ENCODE measurements around the gene GNG12.

Gene GNG12

GRCh38 chr1:67685558-67686266 lies 147.6 kb downstream of the GNG12 start:
- peaks cover 4% of the 10 kb centered on the region for H3K36me3 ChIP-seq (ENCODE audit: control insufficient read depth, insufficient read depth, low read length)
- peaks cover 25% of the 10 kb centered on the region for H3K4me1 ChIP-seq (ENCODE audit: control insufficient read depth, insufficient read depth, low read length)
- H3K9me3 ChIP-seq (ENCODE audit: control insufficient read depth, low read length): no peaks in the 10 kb centered on the region
- no peaks in the 10 kb centered on the region for H3K27me3 ChIP-seq (ENCODE audit: control insufficient read depth, insufficient read depth, low read length, poor library complexity, severe bottlenecking)
- peak overlapping the region; percentile 100 for H3K4me3 ChIP-seq (ENCODE audit: insufficient read depth, low read depth, low read length)
- WGBS, 2 experiments: 0% methylated on average over 65 of the region's 65 CpGs
- peak overlapping the region; percentile 96 for H3K27ac ChIP-seq (ENCODE audit: insufficient read depth, low read depth, low read length, poor library complexity, severe bottlenecking)

GRCh38 chr1:67685067-67685557 lies 148.2 kb downstream of the GNG12 start, which contains the start of gene GADD45A:
Gene GADD45A, plus strand, starts transcription at chr1:67685201. Its CDS starts 294 bp downstream, at chr1:67685495.
- H3K4me1 ChIP-seq (ENCODE audit: control insufficient read depth, insufficient read depth, low read length): peaks cover 25% of the 10 kb centered on the region
- peak within 1 kb of the TSS; percentile 96 for H3K27ac ChIP-seq (ENCODE audit: insufficient read depth, low read depth, low read length, poor library complexity, severe bottlenecking)
- peaks cover 4% of the 10 kb centered on the region for H3K36me3 ChIP-seq (ENCODE audit: control insufficient read depth, insufficient read depth, low read length)
- no peaks in the 10 kb centered on the region for H3K27me3 ChIP-seq (ENCODE audit: control insufficient read depth, insufficient read depth, low read length, poor library complexity, severe bottlenecking)
- peak within 1 kb of the TSS; percentile 100 for H3K4me3 ChIP-seq (ENCODE audit: insufficient read depth, low read depth, low read length)
- WGBS, 2 experiments: 0 to 1% methylated on average over 39 of the region's 39 CpGs
- no peaks in the 10 kb centered on the region for H3K9me3 ChIP-seq (ENCODE audit: control insufficient read depth, low read length)

- 14% methylated on average over 20 of the region's 20 CpGs for WGBS, 2 experiments
- Histone ChIP-seq H3K36me3 (ENCODE audit: control insufficient read depth, insufficient read depth, low read length) (peaks cover under 1% of the 10 kb centered on the region), H3K4me1 (ENCODE audit: control insufficient read depth, insufficient read depth, low read length) (peaks cover 25% of the 10 kb centered on the region), H3K27me3 (ENCODE audit: control insufficient read depth, insufficient read depth, low read length, poor library complexity, severe bottlenecking) (no peaks in the 10 kb centered on the region), H3K4me3 (ENCODE audit: insufficient read depth, low read depth, low read length) (no peak overlapping the region), H3K27ac (ENCODE audit: insufficient read depth, low read depth, low read length, poor library complexity, severe bottlenecking) (no peak overlapping the region), H3K9me3 (ENCODE audit: control insufficient read depth, low read length) (no peaks in the 10 kb centered on the region)
Measured at GRCh38 chr1:67684526-67685066, 148.7 kb downstream of the GNG12 start.

GRCh38 chr1:67683766-67684525 lies 149.3 kb downstream of the GNG12 start:
- H3K27me3 ChIP-seq (ENCODE audit: control insufficient read depth, insufficient read depth, low read length, poor library complexity, severe bottlenecking): no peaks in the 10 kb centered on the region
- no peaks in the 10 kb centered on the region for H3K36me3 ChIP-seq (ENCODE audit: control insufficient read depth, insufficient read depth, low read length)
- no peaks in the 10 kb centered on the region for H3K9me3 ChIP-seq (ENCODE audit: control insufficient read depth, low read length)
- no peak overlapping the region for H3K27ac ChIP-seq (ENCODE audit: insufficient read depth, low read depth, low read length, poor library complexity, severe bottlenecking)
- H3K4me1 ChIP-seq (ENCODE audit: control insufficient read depth, insufficient read depth, low read length): peaks cover 22% of the 10 kb centered on the region
- 71 to 76% methylated on average over 8 of the region's 8 CpGs for WGBS, 2 experiments
- H3K4me3 ChIP-seq (ENCODE audit: insufficient read depth, low read depth, low read length): no peak overlapping the region

GRCh38 chr1:67683316-67683715 lies 150.0 kb downstream of the GNG12 start:
- H3K27me3 ChIP-seq (ENCODE audit: control insufficient read depth, insufficient read depth, low read length, poor library complexity, severe bottlenecking): no peaks in the 10 kb centered on the region
- H3K4me3 ChIP-seq (ENCODE audit: insufficient read depth, low read depth, low read length): no peak overlapping the region
- no peaks in the 10 kb centered on the region for H3K36me3 ChIP-seq (ENCODE audit: control insufficient read depth, insufficient read depth, low read length)
- H3K9me3 ChIP-seq (ENCODE audit: control insufficient read depth, low read length): no peaks in the 10 kb centered on the region
- 94 to 96% methylated on average over 3 of the region's 3 CpGs for WGBS, 2 experiments
- no peak overlapping the region for H3K27ac ChIP-seq (ENCODE audit: insufficient read depth, low read depth, low read length, poor library complexity, severe bottlenecking)
- H3K4me1 ChIP-seq (ENCODE audit: control insufficient read depth, insufficient read depth, low read length): peaks cover 16% of the 10 kb centered on the region

- Histone ChIP-seq H3K9me3 (ENCODE audit: control insufficient read depth, low read length) (no peaks in the 10 kb centered on the region), H3K4me1 (ENCODE audit: control insufficient read depth, insufficient read depth, low read length) (peaks cover 13% of the 10 kb centered on the region), H3K27me3 (ENCODE audit: control insufficient read depth, insufficient read depth, low read length, poor library complexity, severe bottlenecking) (no peaks in the 10 kb centered on the region), H3K36me3 (ENCODE audit: control insufficient read depth, insufficient read depth, low read length) (no peaks in the 10 kb centered on the region), H3K4me3 (ENCODE audit: insufficient read depth, low read depth, low read length) (no peak overlapping the region), H3K27ac (ENCODE audit: insufficient read depth, low read depth, low read length, poor library complexity, severe bottlenecking) (no peak overlapping the region)
- 87 to 96% methylated on average over 3 of the region's 3 CpGs for WGBS, 2 experiments
Measured at GRCh38 chr1:67682659-67683197, 150.5 kb downstream of the GNG12 start.

- no peak overlapping the region for H3K4me3 ChIP-seq (ENCODE audit: insufficient read depth, low read depth, low read length)
- no peaks in the 10 kb centered on the region for H3K27me3 ChIP-seq (ENCODE audit: control insufficient read depth, insufficient read depth, low read length, poor library complexity, severe bottlenecking)
- WGBS, 2 experiments: 96 to 98% methylated on average over 2 of the region's 2 CpGs
- H3K36me3 ChIP-seq (ENCODE audit: control insufficient read depth, insufficient read depth, low read length): no peaks in the 10 kb centered on the region
- no peaks in the 10 kb centered on the region for H3K9me3 ChIP-seq (ENCODE audit: control insufficient read depth, low read length)
- H3K27ac ChIP-seq (ENCODE audit: insufficient read depth, low read depth, low read length, poor library complexity, severe bottlenecking): no peak overlapping the region
- H3K4me1 ChIP-seq (ENCODE audit: control insufficient read depth, insufficient read depth, low read length): peaks cover 6% of the 10 kb centered on the region
Measured at GRCh38 chr1:67680486-67680885, 152.8 kb downstream of the GNG12 start.

GRCh38 chr1:67679691-67680090 lies 153.6 kb downstream of the GNG12 start:
- Histone ChIP-seq H3K9me3 (ENCODE audit: control insufficient read depth, low read length) (no peaks in the 10 kb centered on the region), H3K4me3 (ENCODE audit: insufficient read depth, low read depth, low read length) (no peak overlapping the region), H3K27me3 (ENCODE audit: control insufficient read depth, insufficient read depth, low read length, poor library complexity, severe bottlenecking) (no peaks in the 10 kb centered on the region), H3K4me1 (ENCODE audit: control insufficient read depth, insufficient read depth, low read length) (peaks cover 6% of the 10 kb centered on the region), H3K36me3 (ENCODE audit: control insufficient read depth, insufficient read depth, low read length) (no peaks in the 10 kb centered on the region), H3K27ac (ENCODE audit: insufficient read depth, low read depth, low read length, poor library complexity, severe bottlenecking) (no peak overlapping the region)

- Histone ChIP-seq H3K27me3 (ENCODE audit: control insufficient read depth, insufficient read depth, low read length, poor library complexity, severe bottlenecking) (no peaks in the 10 kb centered on the region), H3K4me1 (ENCODE audit: control insufficient read depth, insufficient read depth, low read length) (no peaks in the 10 kb centered on the region), H3K36me3 (ENCODE audit: control insufficient read depth, insufficient read depth, low read length) (no peaks in the 10 kb centered on the region), H3K4me3 (ENCODE audit: insufficient read depth, low read depth, low read length) (no peak overlapping the region), H3K27ac (ENCODE audit: insufficient read depth, low read depth, low read length, poor library complexity, severe bottlenecking) (no peak overlapping the region), H3K9me3 (ENCODE audit: control insufficient read depth, low read length) (no peaks in the 10 kb centered on the region)
- 95 to 97% methylated on average over 2 of the region's 2 CpGs for WGBS, 2 experiments
Measured at GRCh38 chr1:67677930-67678329, 155.3 kb downstream of the GNG12 start.

GRCh38 chr1:67677408-67677807 lies 155.9 kb downstream of the GNG12 start:
- H3K36me3 ChIP-seq (ENCODE audit: control insufficient read depth, insufficient read depth, low read length): no peaks in the 10 kb centered on the region
- no peaks in the 10 kb centered on the region for H3K4me1 ChIP-seq (ENCODE audit: control insufficient read depth, insufficient read depth, low read length)
- H3K4me3 ChIP-seq (ENCODE audit: insufficient read depth, low read depth, low read length): no peak overlapping the region
- 100% methylated on average over 1 of the region's 2 CpGs for WGBS, 2 experiments
- no peaks in the 10 kb centered on the region for H3K27me3 ChIP-seq (ENCODE audit: control insufficient read depth, insufficient read depth, low read length, poor library complexity, severe bottlenecking)
- no peaks in the 10 kb centered on the region for H3K9me3 ChIP-seq (ENCODE audit: control insufficient read depth, low read length)
- no peak overlapping the region for H3K27ac ChIP-seq (ENCODE audit: insufficient read depth, low read depth, low read length, poor library complexity, severe bottlenecking)

Measured in ectodermal cell (in vitro differentiated cells).